Activated T-cell treated with anti-CD3 and anti-CD28 coated beads, Interleukin-2, amount 50 U/mL, for 72 hours (primary cell): ENCODE data around the gene GOLGA8K. TPM values are rescaled to one million over a fixed set of nuclear protein-coding genes. Genes with fewer than 3 reads are reported as not detected.
"Not testable (repeated sequence)": the region's sequence is repeated elsewhere in the genome, so short reads cannot be mapped to it uniquely, and the experiment has no call there.

Experiments used
- ATAC-seq, 2 donors: fragments of 150-1000 bp; cut with Tn5 transposase; replicated peaks in 1 of 2; 2 replicates each; pipeline ENCODE4 v1.10.0; 2021; ENCODE audit warnings: moderate library complexity in 2 of 2, mild to moderate bottlenecking in 1 of 2
- DNase-seq, 2 donors: peaks; one replicate each; pipeline ENCODE4 v3.0.0; 2021 to 2022; ENCODE audit warnings: mixed read lengths in 1 of 2
- H3K27ac Mint-ChIP-seq: one replicate; pipeline ENCODE4 v1.8.0; 2022; ENCODE audit warnings: mild to moderate bottlenecking, moderate library complexity, mixed read lengths
- H3K27me3 Mint-ChIP-seq: one replicate; pipeline ENCODE4 v1.8.0; 2022; ENCODE audit warnings: low read depth, mixed read lengths
- H3K36me3 Mint-ChIP-seq, 2 donors: one replicate each; pipeline ENCODE4 v1.8.0; 2022; ENCODE audit warnings: mixed read lengths in 2 of 2, mild to moderate bottlenecking in 1 of 2; ENCODE audit not compliant: insufficient read depth in 2 of 2
- H3K4me1 Mint-ChIP-seq: one replicate; pipeline ENCODE4 v1.8.0; 2022; ENCODE audit warnings: low read depth, mixed read lengths
- H3K4me3 Mint-ChIP-seq, 2 donors: one replicate each; pipeline ENCODE4 v1.8.0; 2022; ENCODE audit warnings: mild to moderate bottlenecking in 2 of 2, mixed read lengths in 2 of 2, moderate library complexity in 2 of 2
- H3K9me3 Mint-ChIP-seq, 2 donors: one replicate each; pipeline ENCODE4 v1.8.0; 2022; ENCODE audit warnings: mixed read lengths in 2 of 2
- total RNA-seq, 2 donors: library from RNA; stranded (reverse); gene quantifications; one replicate each; pipeline ENCODE4 v1.2.3, GENCODE V29; 2022

Gene GOLGA8K
- total RNA-seq, 2 donors from 2014 or later: 1.6 TPM; not detected in 1

DNA sequence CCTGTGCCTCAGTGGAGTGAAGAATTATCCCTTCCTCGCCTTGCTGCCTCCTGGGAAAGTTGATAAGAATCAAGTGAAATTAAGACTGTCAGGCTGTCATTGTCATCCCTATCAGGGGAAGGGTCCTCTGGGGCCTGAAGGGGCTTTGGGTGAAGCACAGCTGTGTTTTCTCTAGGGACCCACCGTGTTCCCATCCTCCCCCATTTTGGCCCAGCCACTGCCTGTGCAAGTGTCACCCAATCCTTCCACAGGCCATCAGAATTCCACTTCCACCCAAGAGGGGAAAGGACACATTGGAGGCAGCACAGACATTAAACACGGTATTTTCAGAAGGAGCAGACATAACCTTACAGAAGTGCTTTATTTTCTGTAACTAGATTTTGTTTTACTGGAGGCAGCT is 59.2 kb downstream of the GOLGA8K start:
- not testable (repeated sequence) for H3K27ac Mint-ChIP-seq, ATAC-seq, H3K4me1 Mint-ChIP-seq, DNase-seq, H3K4me3 Mint-ChIP-seq, H3K27me3 Mint-ChIP-seq, H3K36me3 Mint-ChIP-seq, H3K9me3 Mint-ChIP-seq

Other genes starting within 250 kb of the GOLGA8K start
- gene GOLGA8O, start 52.3 kb upstream of the GOLGA8K start, total RNA-seq: 1 to 10 TPM; 1.3 to 2.8 TPM
- 1 to 10 TPM; 4.4 to 6.5 TPM for gene GOLGA8N, start 190.2 kb upstream of the GOLGA8K start, total RNA-seq
- 100 to 1,000 TPM; 108 to 132 TPM for gene ARHGAP11A, start 212.2 kb upstream of the GOLGA8K start, total RNA-seq
- 1 to 10 TPM; 3.5 to 4.7 TPM for gene SCG5, start 238.4 kb upstream of the GOLGA8K start, total RNA-seq